PC-3 (cell line): Measurements from ENCODE around the gene SYT7. TPM values are rescaled to one million over a fixed set of nuclear protein-coding genes. Genes with fewer than 3 reads are reported as not detected.

Experiments
- ATAC-seq: fragments of 200-7000 bp; cut with Tn5 transposase; 2 replicates; pipeline ENCODE4 v1.9.1; 2020; ENCODE audit warnings: mild to moderate bottlenecking, moderate library complexity
- BruUV-seq: library from RNA; stranded (reverse); fragments of 400-500 nt; replicated peaks from 2 replicates; lab custom pipeline; 2021; lab: Mats Ljungman, UMichigan
- CTCF ChIA-PET: fragments of 300-600 bp; sonication (Branson Sonifier 250); formaldehyde crosslinking; loops from one replicate; lab custom pipeline; 2022; ENCODE audit warnings: antibody characterized with exemption; lab: Charles Lee
- POLR2A ChIA-PET: fragments of 300-600 bp; sonication (Branson Sonifier 250); formaldehyde crosslinking; loops from one replicate; lab custom pipeline; 2022; ENCODE audit warnings: antibody characterized with exemption; ENCODE audit not compliant: unreplicated experiment; lab: Charles Lee
- DNase-seq: peaks from one replicate; pipeline ENCODE4 v3.0.0-alpha.2; 2015
- H2AFZ ChIP-seq: fragments of 300-600 bp; sonication (generic); 2 replicates; pipeline ENCODE4 v1.6.0; 2016; ENCODE audit warnings: antibody characterized with exemption, low read length
- H3F3A ChIP-seq: fragments of 300-600 bp; sonication (generic); one replicate; pipeline ENCODE4 v1.6.0; 2017; ENCODE audit warnings: antibody characterized with exemption, low read length, control low read depth, mild to moderate bottlenecking; ENCODE audit not compliant: unreplicated experiment
- H3K27ac ChIP-seq: fragments of 300-600 bp; sonication (generic); 2 replicates; pipeline ENCODE4 v1.5.1; 2016; ENCODE audit warnings: mild to moderate bottlenecking, low read length
- H3K27me3 ChIP-seq: fragments of 300-600 bp; sonication (generic); 2 replicates; pipeline ENCODE4 v1.6.1; 2016; ENCODE audit warnings: low read length, mixed read lengths
- H3K36me3 ChIP-seq: fragments of 300-600 bp; sonication (generic); 2 replicates; pipeline ENCODE4 v1.6.1; 2016; ENCODE audit warnings: low read depth, mixed run types, low read length, mixed read lengths
- H3K4me1 ChIP-seq: fragments of 300-600 bp; sonication (generic); 2 replicates; pipeline ENCODE4 v1.5.1; 2016; ENCODE audit warnings: low read length; ENCODE audit not compliant: insufficient read depth
- H3K4me2 ChIP-seq: fragments of 300-600 bp; sonication (generic); 2 replicates; pipeline ENCODE4 v1.6.0; 2016; ENCODE audit warnings: low read length
- H3K4me3 ChIP-seq: fragments of 300-600 bp; sonication (generic); 2 replicates; pipeline ENCODE4 v1.5.1; 2016; ENCODE audit warnings: mild to moderate bottlenecking, low read length, mixed read lengths
- H3K79me2 ChIP-seq: fragments of 300-600 bp; sonication (generic); 2 replicates; pipeline ENCODE4 v1.6.1; 2017; ENCODE audit warnings: low read length, mixed read lengths
- H3K9ac ChIP-seq: fragments of 300-600 bp; sonication (generic); 2 replicates; pipeline ENCODE4 v1.6.0; 2016; ENCODE audit warnings: mild to moderate bottlenecking, low read length
- H3K9me2 ChIP-seq: fragments of 300-600 bp; sonication (generic); replicated peaks from 2 replicates; pipeline ENCODE4 v1.6.1; 2016; ENCODE audit warnings: mixed run types, low read length, mixed read lengths
- H3K9me3 ChIP-seq: fragments of 300-600 bp; sonication (generic); 2 replicates; pipeline ENCODE4 v1.6.1; 2016; ENCODE audit warnings: low read length, mixed read lengths
- H4K20me1 ChIP-seq: fragments of 300-600 bp; sonication (generic); 2 replicates; pipeline ENCODE4 v1.6.1; 2016; ENCODE audit warnings: low read length, mixed read lengths
- CTCF ChIP-seq: fragments of 300-600 bp; sonication (generic); conservative IDR thresholded peaks from 2 replicates; pipeline ENCODE4 v1.5.1; 2017; ENCODE audit warnings: antibody characterized with exemption, low read depth, mild to moderate bottlenecking, low read length
- EZH2 ChIP-seq: fragments of 300-600 bp; sonication (generic); IDR thresholded peaks from one replicate; pipeline ENCODE4 v1.6.1; 2017; ENCODE audit warnings: antibody characterized with exemption, mild to moderate bottlenecking, low read length; ENCODE audit not compliant: unreplicated experiment
- EZH2phosphoT487 ChIP-seq: fragments of 300-600 bp; sonication (generic); IDR thresholded peaks from 2 replicates; pipeline ENCODE4 v1.6.1; 2018; ENCODE audit warnings: mild to moderate bottlenecking, antibody characterized with exemption, low read length, borderline replicate concordance
- intact Hi-C: fragments of 100-400 bp; cut with micrococcal nuclease; formaldehyde crosslinking; loops from 2 replicates; pipeline ENCODE4 v1.9.0; 2023
- total RNA-seq: library from RNA; depleted of rRNA; stranded (reverse); fragments of >200 nt; gene quantifications from 2 replicates; pipeline ENCODE4 v1.2.3, GENCODE V29; 2014

SYT7 gene
- total RNA-seq, 1 experiment from 2014 or later = 23.2 TPM

GRCh38 chr11:61539831-61540357 is 41.0 kb downstream of the SYT7 start:
- Histone ChIP-seq H3K4me1 (peaks cover 41% of the 10 kb centered on the region), H4K20me1 (no peaks in the 10 kb centered on the region), H3F3A (no peaks in the 10 kb centered on the region), H3K4me3 (no peak overlapping the region), H2AFZ (no peak overlapping the region), H3K27me3 (no peaks in the 10 kb centered on the region), H3K36me3 (no peaks in the 10 kb centered on the region), H3K4me2 (no peak overlapping the region), H3K9ac (no peak overlapping the region), H3K9me2 (no peaks in the 10 kb centered on the region), H3K27ac (no peak overlapping the region), H3K9me3 (no peaks in the 10 kb centered on the region), H3K79me2 (no peaks in the 10 kb centered on the region)
- CTCF ChIA-PET = no interaction called here
- TF ChIP-seq EZH2 (no peak), EZH2phosphoT487 (no peak), CTCF (no peak)
- ATAC-seq = no peak
- BruUV-seq = no TSS peak
- POLR2A ChIA-PET = no interaction called here
- intact Hi-C loops = loop anchor here (5.0 kb wide), 1 partner anchor 42 kb away; the partner anchor contains the start of gene SYT7
- no peak for DNase-seq

DNA sequence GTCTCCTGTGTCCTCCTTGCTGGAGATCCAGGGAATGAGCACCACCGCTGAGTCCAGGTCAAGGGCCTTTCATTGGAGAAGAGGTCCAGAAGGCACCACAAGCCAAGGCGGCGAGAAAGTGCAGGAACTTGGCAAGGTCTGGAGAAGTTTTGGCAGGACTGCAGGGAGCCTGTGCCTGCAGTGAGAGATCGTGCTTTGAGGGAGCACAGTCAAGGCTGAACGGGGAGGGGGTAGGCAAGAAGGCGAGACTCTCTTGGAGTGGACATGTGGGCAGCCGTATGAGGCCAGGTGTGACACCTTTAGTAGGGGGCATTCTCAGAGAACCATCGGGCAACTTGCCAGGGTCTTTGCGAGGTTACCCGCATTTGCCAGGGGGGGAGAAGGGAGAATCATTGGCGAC is 41.9 kb downstream of the SYT7 start:
- Histone ChIP-seq H3K27me3 (no peaks in the 10 kb centered on the region), H3K9ac (no peak overlapping the region), H3K27ac (no peak overlapping the region), H3K36me3 (no peaks in the 10 kb centered on the region), H3K79me2 (no peaks in the 10 kb centered on the region), H3K9me2 (no peaks in the 10 kb centered on the region), H3K4me2 (no peak overlapping the region), H3F3A (no peaks in the 10 kb centered on the region), H4K20me1 (no peaks in the 10 kb centered on the region), H3K4me1 (peaks cover 32% of the 10 kb centered on the region), H3K9me3 (no peaks in the 10 kb centered on the region), H2AFZ (no peak overlapping the region), H3K4me3 (no peak overlapping the region)
- TF ChIP-seq EZH2 (no peak), EZH2phosphoT487 (no peak), CTCF (no peak)
- intact Hi-C loops = no loop called here
- no TSS peak for BruUV-seq
- ATAC-seq (no peak), DNase-seq (no peak)
- ChIA-PET CTCF (no interaction called here), POLR2A (no interaction called here)

GRCh38 chr11:61538636-61538961 is 42.3 kb downstream of the SYT7 start:
- ChIA-PET POLR2A (no interaction called here), CTCF (no interaction called here)
- no peak for TF ChIP-seq EZH2phosphoT487
- no peak for TF ChIP-seq EZH2
- no peak for TF ChIP-seq CTCF
- H3K36me3 ChIP-seq = no peaks in the 10 kb centered on the region
- no peak overlapping the region for H3K9ac ChIP-seq
- DNase-seq = no peak
- no peak overlapping the region for H3K4me3 ChIP-seq
- H3K4me2 ChIP-seq = no peak overlapping the region
- no peaks in the 10 kb centered on the region for H4K20me1 ChIP-seq
- no peaks in the 10 kb centered on the region for H3K27me3 ChIP-seq
- H3K27ac ChIP-seq = no peak overlapping the region
- intact Hi-C loops = no loop called here
- BruUV-seq = no TSS peak
- H3F3A ChIP-seq = no peaks in the 10 kb centered on the region
- no peak for ATAC-seq
- H3K4me1 ChIP-seq = peaks cover 28% of the 10 kb centered on the region
- H3K9me3 ChIP-seq = no peaks in the 10 kb centered on the region
- no peaks in the 10 kb centered on the region for H3K79me2 ChIP-seq
- no peaks in the 10 kb centered on the region for H3K9me2 ChIP-seq
- H2AFZ ChIP-seq = no peak overlapping the region
